Suppressor macrophage treated with lipopolysaccharide for 4 hours (primary cell): Measurements from ENCODE around the gene FHL1.
"Not testable (repeated sequence)": the region's sequence is repeated elsewhere in the genome, so short reads cannot be mapped to it uniquely, and the experiment has no call there.

ENCODE experiments used
- DNase-seq: peaks from one replicate; pipeline ENCODE4 v3.0.0-alpha.2; 2020

FHL1 gene

DNA sequence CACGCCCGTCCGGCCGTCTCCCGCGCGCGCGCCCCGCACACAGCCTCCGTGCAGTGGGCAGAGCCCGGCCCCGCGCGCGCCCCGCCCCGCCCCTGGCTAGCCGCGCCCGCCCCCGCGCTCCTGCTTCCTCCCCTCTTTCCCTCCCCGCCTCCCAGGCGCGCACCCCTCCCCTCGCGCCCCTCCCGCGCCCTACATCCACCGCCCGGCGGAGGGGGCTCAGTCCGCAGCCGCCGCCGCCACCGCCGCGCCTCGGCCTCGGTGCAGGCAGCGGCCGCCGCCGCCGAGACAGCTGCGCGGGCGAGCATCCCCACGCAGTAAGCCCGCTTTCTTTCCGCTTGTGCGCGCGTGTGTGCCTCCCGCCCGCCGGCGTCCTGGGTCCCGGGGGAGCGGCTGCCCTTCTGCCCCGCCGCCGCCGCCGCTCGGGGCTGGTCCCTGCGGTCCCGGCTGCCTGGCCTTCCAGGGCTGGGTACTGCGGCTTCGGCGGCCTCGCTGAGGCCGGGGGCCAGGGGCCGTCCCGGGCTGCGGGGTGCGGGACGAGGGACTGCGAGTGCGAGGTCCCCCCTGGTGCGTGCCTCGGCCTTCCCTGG is at the start of gene FHL1:
Gene FHL1 (plus strand): TSS at position 219 of the 587 bp plus-strand sequence.
- DNase-seq = peak; percentile 17

- DNase-seq = no peak
Observed at GRCh38 chrX:136097871-136098805, 49.2 kb upstream of the FHL1 start.

DNA sequence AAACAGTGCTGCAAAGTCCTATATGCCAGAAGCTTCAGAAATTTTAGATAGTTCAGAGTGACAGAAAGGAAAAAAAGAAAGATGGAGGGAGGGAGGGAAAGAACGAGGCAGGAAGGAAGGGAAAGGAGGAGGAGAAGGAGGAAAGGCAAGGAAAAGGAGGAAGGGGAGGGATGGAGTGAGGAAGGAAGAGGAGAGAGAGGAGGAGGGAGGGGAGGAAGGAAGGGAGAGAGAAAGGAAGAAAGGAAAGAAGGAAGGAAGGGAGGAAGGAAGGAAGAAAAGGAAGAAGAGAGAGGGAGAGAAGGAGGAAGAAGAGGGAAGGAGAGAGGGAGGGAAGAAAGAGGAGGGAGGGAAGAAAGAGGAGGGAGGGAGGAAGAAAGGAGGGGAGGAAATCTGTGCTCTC is 42.4 kb upstream of the FHL1 start:
- DNase-seq = no peak

GRCh38 chrX:136106920-136107528 is 40.3 kb upstream of the FHL1 start:
- no peak for DNase-seq

DNA sequence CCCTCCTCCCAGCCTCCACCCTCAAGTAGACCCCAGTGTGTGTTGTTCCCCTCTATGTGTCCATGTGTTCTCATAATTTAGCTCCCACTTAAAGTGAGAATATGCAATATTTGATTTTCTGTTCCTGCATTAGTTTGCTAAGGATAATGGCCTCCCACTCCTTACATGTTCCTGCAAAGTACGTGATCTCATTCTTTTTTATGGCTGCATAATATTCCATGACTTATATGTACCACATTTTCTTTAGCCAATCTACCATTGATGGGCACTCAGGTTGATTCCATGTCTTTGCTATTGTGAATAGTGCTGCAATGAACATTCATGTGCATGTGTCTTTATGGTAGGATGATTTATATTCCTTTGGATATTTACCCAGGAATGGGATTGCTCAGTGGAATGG is 38.4 kb upstream of the FHL1 start:
- not testable (repeated sequence) for DNase-seq

- no peak for DNase-seq
Observed at GRCh38 chrX:136112286-136112685, 35.0 kb upstream of the FHL1 start.

DNA sequence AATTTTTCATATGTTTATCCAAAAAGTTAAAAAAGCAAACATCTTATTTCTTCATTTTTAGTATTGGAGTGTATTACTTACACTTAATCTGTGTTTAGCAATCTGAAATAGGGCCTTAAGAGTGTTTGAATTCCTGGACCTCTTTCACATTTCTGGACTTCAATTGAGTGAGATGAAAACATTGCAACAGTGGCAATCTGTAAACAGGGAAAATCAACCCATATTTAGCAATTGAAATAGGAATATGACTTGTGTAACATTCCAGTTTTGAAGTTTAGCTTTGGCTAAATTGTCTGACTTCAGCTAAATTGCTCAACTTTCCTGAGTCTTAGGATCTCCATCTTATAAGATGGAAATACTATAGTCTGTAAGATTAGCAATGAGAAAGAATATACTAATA is 34.6 kb upstream of the FHL1 start:
- DNase-seq = no peak

- DNase-seq = peak; percentile 5
Observed at GRCh38 chrX:136115126-136115903, 32.0 kb upstream of the FHL1 start.

DNA sequence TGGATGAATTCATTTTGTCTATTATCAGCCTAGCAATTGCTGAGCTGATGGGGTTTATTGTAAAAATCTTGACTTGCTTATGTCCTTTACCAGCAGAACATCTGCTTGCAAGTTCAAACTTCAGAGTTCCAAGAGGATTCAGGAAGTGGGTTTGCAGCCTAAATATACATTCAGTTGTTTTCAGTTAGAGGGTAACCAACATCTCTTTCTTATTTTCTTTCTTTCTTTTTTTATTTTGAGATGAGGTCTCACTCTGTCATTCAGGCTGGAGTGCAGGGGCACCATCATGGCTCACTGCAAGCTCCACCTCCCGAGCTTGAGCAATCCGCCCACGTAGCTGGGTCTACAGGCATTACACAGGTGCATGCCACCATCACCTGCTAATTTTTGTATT is 31.4 kb upstream of the FHL1 start:
- DNase-seq = no peak

DNA sequence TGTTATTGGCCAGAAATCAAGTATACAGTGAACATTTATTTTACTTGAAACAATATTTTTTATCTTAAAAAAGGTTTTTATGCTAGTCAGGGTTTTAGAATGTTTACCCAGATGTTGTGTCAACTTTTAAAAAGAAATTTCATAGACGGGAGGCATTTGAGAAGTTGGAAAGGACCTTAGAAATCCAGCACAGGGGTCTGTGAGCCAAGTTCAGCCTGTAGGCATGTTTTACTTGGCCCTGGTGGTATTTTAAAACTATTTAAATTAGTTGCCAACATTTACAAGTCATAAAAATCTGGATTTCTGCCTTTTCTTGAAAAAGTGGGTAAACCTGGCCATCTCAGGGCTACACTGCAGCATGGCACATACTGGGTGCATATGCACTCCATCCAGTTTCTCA is 25.5 kb upstream of the FHL1 start:
- no peak for DNase-seq

- no peak for DNase-seq
Observed at GRCh38 chrX:136122207-136122606, 25.1 kb upstream of the FHL1 start.

- no peak for DNase-seq
Observed at GRCh38 chrX:136125106-136125505, 22.2 kb upstream of the FHL1 start.

- DNase-seq = no peak
Observed at GRCh38 chrX:136126371-136126770, 21.0 kb upstream of the FHL1 start.

DNA sequence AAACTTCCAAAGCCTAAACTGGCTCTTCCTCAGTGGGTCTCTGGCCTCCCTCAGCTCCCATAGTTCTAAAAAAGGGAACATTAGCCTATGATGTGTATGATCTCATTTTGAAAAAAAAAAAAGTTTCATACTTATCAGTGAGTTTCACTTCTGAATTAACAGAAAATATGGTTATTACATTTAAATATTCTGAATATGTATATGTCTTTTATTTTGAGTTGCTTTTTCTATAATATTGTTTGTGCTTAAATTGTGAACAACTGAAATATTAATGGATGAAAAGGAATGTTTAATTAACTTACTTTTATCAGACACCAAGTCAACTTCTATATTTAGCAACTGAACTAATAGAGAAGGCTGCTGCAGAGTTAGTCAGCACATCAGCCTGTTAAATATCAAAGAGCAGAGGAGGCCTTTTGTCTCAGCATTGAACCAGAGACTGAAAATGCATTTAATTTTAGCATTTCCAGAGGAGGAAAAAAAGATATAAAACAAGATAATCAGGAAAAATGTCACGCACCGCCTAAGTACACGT is 20.4 kb upstream of the FHL1 start:
- peak; percentile 39 for DNase-seq

DNA sequence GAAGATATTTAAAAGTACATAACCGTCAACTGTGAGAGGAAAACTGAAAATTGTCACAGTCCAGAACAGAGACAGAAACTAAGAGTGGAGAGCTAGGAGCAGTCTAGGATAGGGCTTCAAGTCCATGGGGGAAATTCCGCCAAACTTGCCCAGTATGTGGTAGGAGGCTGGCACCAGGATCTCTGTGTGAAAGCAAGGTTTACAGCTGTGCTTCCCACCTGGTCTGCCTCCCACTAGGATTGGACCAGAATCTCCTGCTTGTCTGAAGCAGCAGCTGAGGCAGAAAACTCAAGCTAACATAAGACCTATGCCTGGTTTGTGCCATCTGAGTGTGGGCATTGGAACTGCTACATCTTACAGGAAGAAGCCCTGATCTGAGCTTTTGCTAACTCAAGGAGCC is 18.6 kb upstream of the FHL1 start:
- DNase-seq = no peak

- DNase-seq = no peak
Observed at GRCh38 chrX:136130931-136131833, 16.2 kb upstream of the FHL1 start.

GRCh38 chrX:136138939-136139338 is 8.4 kb upstream of the FHL1 start:
- DNase-seq = no peak

GRCh38 chrX:136141569-136141968 is 5.8 kb upstream of the FHL1 start:
- no peak for DNase-seq

DNA sequence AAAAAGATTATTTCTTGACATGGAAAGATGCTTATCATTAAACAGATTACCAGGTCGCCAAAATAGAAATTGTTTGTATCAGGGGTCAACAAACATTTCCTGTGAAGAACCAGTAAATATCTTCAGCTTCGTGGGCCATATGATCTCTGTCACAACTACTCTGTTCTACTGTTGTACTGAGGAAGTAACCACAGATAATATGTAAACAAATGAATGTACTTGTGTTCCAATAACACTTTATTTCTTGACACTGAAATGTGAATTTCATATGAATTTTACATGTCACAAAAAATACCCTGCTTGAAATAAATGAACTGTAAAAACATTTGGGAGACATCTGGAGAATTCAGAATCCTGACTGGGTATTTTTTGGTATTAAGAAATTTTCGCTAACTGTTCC is 4.7 kb upstream of the FHL1 start:
- DNase-seq = no peak

DNA sequence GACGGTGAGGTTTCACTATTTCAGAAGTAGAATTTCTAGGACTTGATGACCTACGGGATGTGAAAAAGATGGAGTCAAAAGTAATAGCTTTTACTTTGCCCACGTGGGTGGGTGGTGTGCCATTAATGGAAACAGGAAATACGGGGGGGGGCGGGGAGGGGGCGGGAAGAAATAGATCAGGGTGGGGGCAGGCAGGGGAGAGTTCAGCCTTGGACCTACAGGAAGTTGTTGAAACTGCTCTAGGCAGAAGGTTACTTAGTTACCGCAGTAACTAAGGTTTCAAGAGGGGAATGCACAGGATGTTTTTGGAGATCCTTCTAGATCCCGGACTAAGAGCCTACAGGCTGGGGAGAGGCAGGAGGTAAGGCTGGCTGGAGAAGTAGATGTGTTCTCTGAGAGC is 3.6 kb upstream of the FHL1 start:
- no peak for DNase-seq

DNA sequence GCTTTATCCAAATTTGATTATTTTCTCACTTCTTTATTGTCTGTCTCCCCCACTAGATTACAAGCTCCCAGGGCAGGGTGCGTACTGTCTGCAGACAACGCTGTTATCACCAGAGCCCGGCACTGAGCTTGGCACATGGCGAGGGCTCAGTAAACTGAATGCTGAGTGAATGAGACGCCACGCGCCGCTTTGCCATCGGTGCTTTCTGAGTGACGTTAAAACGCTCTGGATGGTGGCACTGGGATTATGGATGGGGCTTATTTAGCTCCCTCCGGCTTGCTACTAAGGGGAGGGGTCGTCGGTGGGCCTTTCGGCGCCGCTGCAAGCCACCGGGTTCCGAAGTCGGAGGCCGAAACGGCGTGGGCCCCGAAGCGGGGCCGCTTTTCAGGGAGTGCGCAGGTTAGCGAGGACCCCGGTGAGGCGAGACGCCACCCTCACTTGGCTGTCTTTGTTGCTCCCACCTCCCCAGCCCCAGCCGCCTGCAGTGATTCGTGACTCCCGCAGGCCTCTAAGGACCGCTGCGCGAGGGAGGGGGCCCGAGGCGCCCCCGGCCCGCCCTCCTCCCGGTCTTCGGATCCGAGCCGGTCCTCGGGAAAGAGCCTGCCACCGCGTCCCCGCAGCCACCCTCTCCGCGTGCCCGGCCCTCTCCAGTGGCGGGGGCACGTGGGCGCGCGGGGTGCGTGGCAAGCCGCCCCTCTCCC is 569 bp upstream of the FHL1 start:
- no peak for DNase-seq
